Dendritic cell treated with granulocyte-macrophage colony-stimulating factor and Interleukin-4, amounts not matched to agents 40 ng/mL and 50 ng/mL, for 4 days (primary cell): Measurements from ENCODE around the gene ZDHHC13.

Experiments
- H3K27ac Mint-ChIP-seq: one replicate; pipeline ENCODE4 v1.8.0; 2022; ENCODE audit warnings: mild to moderate bottlenecking, mixed read lengths
- H3K27me3 Mint-ChIP-seq: one replicate; pipeline ENCODE4 v1.8.0; 2022; ENCODE audit warnings: mild to moderate bottlenecking, mixed read lengths
- H3K36me3 Mint-ChIP-seq: one replicate; pipeline ENCODE4 v1.8.0; 2022; ENCODE audit warnings: low read depth, mixed read lengths
- H3K4me1 Mint-ChIP-seq: one replicate; pipeline ENCODE4 v1.8.0; 2022; ENCODE audit warnings: low read depth, mixed read lengths
- H3K4me3 Mint-ChIP-seq: one replicate; pipeline ENCODE4 v1.8.0; 2022; ENCODE audit warnings: mild to moderate bottlenecking, moderate library complexity, mixed read lengths
- H3K9me3 Mint-ChIP-seq: one replicate; pipeline ENCODE4 v1.8.0; 2022; ENCODE audit warnings: mixed read lengths
- intact Hi-C: fragments of 100-400 bp; cut with micrococcal nuclease; formaldehyde crosslinking; loops from one replicate; pipeline ENCODE4 v1.15.0; 2022

ZDHHC13 gene

GRCh38 chr11:19164230-19164855, 47.4 kb downstream of the ZDHHC13 start:
- no peaks in the 10 kb centered on the region for H3K27me3 Mint-ChIP-seq
- H3K4me3 Mint-ChIP-seq = no peak overlapping the region
- H3K9me3 Mint-ChIP-seq = no peaks in the 10 kb centered on the region
- H3K4me1 Mint-ChIP-seq = peaks cover 22% of the 10 kb centered on the region
- peaks cover 61% of the 10 kb centered on the region for H3K36me3 Mint-ChIP-seq
- intact Hi-C loops = no loop called here
- no peak overlapping the region for H3K27ac Mint-ChIP-seq

DNA sequence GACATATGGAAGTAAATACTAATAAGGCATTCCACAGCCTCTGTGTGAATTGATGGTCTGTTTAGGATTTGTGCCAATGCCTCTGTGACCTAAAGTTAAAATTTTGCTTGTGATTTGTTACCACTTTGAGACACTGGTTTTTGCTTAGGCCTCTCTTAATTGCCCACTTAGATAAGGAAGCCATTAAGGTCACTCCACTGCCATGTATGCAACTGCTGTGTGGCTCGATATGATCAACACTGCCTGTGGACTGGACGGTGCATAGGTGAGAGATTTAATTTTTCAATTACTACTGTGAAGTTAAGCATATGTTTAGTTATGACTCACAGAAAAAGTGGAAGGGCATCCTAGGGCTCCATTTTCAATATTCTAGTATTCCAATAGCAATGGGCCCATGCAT, 47.9 kb downstream of the ZDHHC13 start:
- Mint-ChIP-seq H3K9me3 (no peaks in the 10 kb centered on the region), H3K36me3 (peaks cover 55% of the 10 kb centered on the region), H3K27me3 (no peaks in the 10 kb centered on the region), H3K27ac (no peak overlapping the region), H3K4me1 (peaks cover 22% of the 10 kb centered on the region), H3K4me3 (no peak overlapping the region)
- intact Hi-C loops = no loop called here

DNA sequence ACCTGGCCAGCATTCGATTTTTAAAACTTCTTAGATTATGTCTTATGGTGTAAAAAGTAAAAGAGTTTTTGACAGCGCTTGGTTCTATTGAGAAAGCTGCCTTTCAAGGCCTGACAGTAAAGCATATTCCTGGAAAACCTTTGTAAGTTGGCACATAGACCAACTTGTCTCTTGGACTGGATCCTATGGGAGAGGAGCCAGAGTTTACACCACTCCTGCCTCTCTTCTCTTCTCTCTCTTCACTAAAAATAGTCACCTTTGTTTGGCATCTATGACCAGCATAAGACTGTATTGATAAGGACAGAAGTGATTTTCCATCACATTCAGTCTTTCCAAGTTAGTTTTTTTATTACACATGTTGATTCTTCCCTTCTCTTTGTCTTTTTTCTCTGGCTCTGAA, 51.1 kb downstream of the ZDHHC13 start:
- intact Hi-C loops = no loop called here
- Mint-ChIP-seq H3K4me3 (no peak overlapping the region), H3K9me3 (no peaks in the 10 kb centered on the region), H3K4me1 (peaks cover 18% of the 10 kb centered on the region), H3K27ac (no peak overlapping the region), H3K27me3 (no peaks in the 10 kb centered on the region), H3K36me3 (peaks cover 75% of the 10 kb centered on the region)

DNA sequence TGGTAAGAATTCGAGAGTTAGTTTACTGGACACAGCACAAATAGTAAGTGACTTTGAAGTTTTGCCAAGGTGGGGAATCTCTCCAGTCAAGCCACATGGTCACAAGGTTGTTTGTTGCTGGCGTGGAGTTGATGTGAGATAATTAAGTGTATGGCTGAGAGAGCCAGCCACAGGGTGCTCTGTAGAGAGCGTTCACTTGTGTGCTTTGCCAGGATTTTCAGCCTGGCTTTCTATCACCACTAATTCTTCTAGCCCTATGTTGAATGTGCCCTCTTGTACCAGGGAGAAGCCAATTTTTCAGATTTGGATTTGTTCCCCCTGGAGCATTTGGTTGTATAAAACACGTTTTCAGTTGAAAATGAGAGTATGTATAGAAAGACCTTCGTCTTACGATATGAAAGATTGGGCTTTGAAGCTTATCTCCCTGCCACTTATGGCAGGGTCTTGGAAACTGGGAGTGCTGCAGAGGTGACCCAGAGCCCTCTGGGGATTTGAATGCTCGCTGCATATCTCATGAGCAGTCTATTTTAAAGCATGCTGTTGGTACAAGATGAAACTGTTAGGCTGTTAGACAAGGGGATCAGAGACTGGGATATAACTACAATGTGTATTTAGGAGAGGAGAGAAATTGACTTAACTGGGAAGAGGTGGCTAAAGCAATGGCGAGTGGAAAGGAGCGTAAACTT, 56.2 kb downstream of the ZDHHC13 start:
- intact Hi-C loops = no loop called here
- Mint-ChIP-seq H3K9me3 (no peaks in the 10 kb centered on the region), H3K27ac (no peak overlapping the region), H3K4me1 (no peaks in the 10 kb centered on the region), H3K27me3 (no peaks in the 10 kb centered on the region), H3K36me3 (peaks cover 69% of the 10 kb centered on the region), H3K4me3 (no peak overlapping the region)

GRCh38 chr11:19173964-19174638, 57.1 kb downstream of the ZDHHC13 start:
- no peaks in the 10 kb centered on the region for H3K4me1 Mint-ChIP-seq
- no peaks in the 10 kb centered on the region for H3K27me3 Mint-ChIP-seq
- H3K4me3 Mint-ChIP-seq = no peak overlapping the region
- no peak overlapping the region for H3K27ac Mint-ChIP-seq
- intact Hi-C loops = no loop called here
- H3K9me3 Mint-ChIP-seq = no peaks in the 10 kb centered on the region
- H3K36me3 Mint-ChIP-seq = peaks cover 61% of the 10 kb centered on the region

DNA sequence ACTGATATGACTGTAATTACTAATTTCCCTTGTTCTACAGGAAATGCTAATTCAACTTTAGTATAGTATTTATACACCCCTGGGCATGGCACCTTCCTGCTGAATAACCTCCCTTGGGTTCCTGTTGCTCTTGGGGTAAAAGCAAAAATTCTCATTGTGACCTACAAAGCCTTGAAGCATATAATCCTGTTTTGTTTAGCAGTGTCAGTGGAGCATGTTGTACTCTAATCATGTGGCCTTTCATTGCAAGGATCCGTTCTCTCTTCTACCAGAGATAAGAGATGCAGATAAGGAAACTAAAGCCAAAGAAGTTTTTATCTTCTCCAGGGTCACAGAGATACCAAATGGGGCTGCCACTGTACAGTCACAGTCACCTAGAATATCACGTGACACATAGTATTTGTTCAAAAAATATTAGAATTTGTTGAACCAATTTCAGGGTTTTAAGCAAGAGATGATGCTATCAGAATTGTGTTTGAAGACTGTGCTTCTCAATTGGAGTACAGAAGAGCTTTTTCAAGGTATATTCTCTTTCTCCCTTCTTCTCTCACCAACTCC, 59.7 kb downstream of the ZDHHC13 start:
- H3K36me3 Mint-ChIP-seq = peaks cover 48% of the 10 kb centered on the region
- H3K27me3 Mint-ChIP-seq = no peaks in the 10 kb centered on the region
- H3K9me3 Mint-ChIP-seq = no peaks in the 10 kb centered on the region
- peaks cover 6% of the 10 kb centered on the region for H3K4me1 Mint-ChIP-seq
- no peak overlapping the region for H3K27ac Mint-ChIP-seq
- intact Hi-C loops = no loop called here
- no peak overlapping the region for H3K4me3 Mint-ChIP-seq

DNA sequence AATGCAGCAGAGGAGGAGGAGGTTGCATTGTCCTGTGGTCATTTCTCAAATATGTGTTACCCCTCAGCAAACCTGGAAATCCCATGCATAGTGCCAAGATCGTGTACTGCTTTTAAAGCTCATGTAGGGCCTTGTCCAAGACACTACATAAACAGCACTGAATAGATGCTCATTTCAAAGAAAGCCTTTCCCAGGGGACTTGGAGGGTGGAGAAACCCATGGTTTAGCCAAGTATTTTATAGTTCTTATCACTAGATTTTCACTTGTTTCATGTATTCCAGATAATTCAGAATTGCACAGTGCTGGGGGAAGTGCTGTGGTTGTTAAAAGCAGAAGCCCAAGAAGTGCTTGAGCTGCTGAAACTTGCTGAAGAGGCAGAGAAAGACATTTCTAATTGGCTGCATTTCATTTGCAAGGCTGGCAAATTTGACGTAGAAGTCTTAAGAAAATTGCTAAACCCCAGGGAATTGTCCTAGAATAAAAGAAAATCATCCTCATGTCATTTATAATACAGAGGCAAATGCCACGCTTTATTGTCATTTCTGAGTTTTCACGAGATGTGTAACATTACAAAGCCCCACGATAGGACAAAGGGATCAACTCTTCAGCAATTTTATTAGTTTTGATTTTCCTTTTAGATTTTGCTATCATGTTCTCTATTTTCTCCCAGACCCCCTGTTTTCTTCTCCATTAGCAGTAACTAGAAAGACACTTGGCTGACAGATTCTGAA, 64.7 kb downstream of the ZDHHC13 start:
- intact Hi-C loops = no loop called here
- no peaks in the 10 kb centered on the region for H3K9me3 Mint-ChIP-seq
- peaks cover 10% of the 10 kb centered on the region for H3K4me1 Mint-ChIP-seq
- H3K27ac Mint-ChIP-seq = peak overlapping the region; percentile 62
- H3K27me3 Mint-ChIP-seq = no peaks in the 10 kb centered on the region
- no peak overlapping the region for H3K4me3 Mint-ChIP-seq
- peaks cover 4% of the 10 kb centered on the region for H3K36me3 Mint-ChIP-seq

DNA sequence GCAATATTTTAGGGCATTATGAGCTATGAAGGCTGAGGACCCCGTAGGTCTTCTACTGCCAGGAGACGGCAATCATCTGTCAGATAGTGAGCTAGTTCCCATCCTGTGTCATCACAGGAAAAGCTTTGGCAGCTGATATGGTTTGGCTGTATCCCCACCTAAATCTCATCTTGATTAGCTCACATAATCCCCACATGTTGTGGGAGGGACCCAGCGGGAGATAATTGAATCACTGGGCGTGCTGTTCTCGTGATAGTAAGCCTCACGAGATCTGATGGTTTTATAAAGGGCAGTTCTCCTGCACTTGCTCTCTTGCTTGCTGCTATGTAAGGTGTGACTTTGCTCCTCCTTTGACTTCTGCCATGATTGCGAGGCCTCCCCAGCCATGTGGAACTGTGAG, 66.7 kb downstream of the ZDHHC13 start:
- Mint-ChIP-seq H3K4me3 (no peak overlapping the region), H3K27me3 (no peaks in the 10 kb centered on the region), H3K4me1 (peaks cover 10% of the 10 kb centered on the region), H3K36me3 (no peaks in the 10 kb centered on the region), H3K27ac (no peak overlapping the region), H3K9me3 (no peaks in the 10 kb centered on the region)
- intact Hi-C loops = no loop called here

- no peaks in the 10 kb centered on the region for H3K27me3 Mint-ChIP-seq
Observed at GRCh38 chr11:19185036-19185435, 68.1 kb downstream of the ZDHHC13 start.

GRCh38 chr11:19185516-19186052, 68.6 kb downstream of the ZDHHC13 start:
- Mint-ChIP-seq H3K4me1 (peaks cover 10% of the 10 kb centered on the region), H3K9me3 (no peaks in the 10 kb centered on the region), H3K4me3 (no peak overlapping the region), H3K36me3 (no peaks in the 10 kb centered on the region), H3K27me3 (no peaks in the 10 kb centered on the region), H3K27ac (no peak overlapping the region)
- intact Hi-C loops = no loop called here

More at GRCh38 chr11:19185036-19185435, 68.1 kb downstream of the ZDHHC13 start:
- Mint-ChIP-seq H3K36me3 (no peaks in the 10 kb centered on the region), H3K9me3 (no peaks in the 10 kb centered on the region), H3K4me1 (peaks cover 10% of the 10 kb centered on the region), H3K4me3 (no peak overlapping the region), H3K27ac (no peak overlapping the region)
- intact Hi-C loops = no loop called here

DNA sequence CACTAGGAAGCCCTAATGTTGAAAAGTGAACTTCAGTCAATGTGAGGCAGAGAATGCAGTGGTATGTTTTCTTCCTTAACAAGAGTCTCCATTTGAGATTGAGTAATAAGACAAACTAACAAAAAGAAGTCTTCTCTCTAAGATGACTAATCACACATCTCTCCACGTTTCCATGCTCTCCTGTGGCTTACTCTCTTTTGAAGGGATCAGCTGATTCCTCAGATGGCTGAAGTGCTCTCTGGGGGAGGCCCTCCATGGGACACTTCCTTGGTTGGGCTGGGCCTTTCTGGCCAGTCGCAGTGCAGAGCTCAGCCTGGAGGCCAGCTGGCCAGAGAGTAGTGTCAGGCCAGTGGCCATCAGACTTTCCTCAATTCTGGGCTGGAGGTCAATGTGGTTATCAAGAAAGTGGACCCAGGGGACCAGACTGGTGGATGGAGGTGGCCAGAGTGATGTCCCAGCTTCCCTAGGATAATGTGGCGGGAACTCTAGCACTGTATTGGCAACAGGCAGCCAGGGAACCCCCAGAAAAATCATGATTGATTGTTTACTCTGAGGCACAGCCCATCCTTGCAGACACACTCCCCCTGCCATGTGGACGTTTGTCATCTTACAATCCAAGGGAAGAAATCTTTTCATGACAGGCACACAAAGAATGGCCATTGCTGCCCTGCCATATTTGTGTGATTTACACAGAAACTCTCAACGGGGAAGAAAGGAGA, 70.3 kb downstream of the ZDHHC13 start:
- H3K27me3 Mint-ChIP-seq = no peaks in the 10 kb centered on the region
- H3K27ac Mint-ChIP-seq = no peak overlapping the region
- no peaks in the 10 kb centered on the region for H3K36me3 Mint-ChIP-seq
- H3K9me3 Mint-ChIP-seq = no peaks in the 10 kb centered on the region
- H3K4me1 Mint-ChIP-seq = no peaks in the 10 kb centered on the region
- intact Hi-C loops = no loop called here
- H3K4me3 Mint-ChIP-seq = no peak overlapping the region

DNA sequence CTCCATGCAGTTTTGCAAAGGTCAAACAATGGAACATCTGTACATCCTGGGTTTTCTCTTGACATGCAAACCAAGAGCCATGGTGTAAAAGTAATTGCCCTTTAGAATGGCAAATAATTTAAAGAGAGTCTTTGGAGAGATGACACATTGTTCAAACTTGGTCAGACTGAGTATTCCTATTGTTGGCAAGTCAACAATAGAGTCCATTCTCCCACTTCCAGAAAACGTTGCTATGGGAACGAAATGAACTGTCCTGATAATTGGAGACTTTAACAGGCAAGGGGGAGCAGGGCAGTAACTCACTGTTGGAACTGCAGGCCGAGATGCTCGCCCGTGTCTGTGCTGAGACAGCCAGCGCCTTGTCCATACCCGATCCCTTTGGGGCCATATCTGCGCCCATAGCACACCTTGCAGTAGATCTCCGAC, 70.9 kb downstream of the ZDHHC13 start:
- intact Hi-C loops = no loop called here
- Mint-ChIP-seq H3K27ac (no peak overlapping the region), H3K9me3 (no peaks in the 10 kb centered on the region), H3K4me3 (no peak overlapping the region), H3K36me3 (no peaks in the 10 kb centered on the region), H3K27me3 (no peaks in the 10 kb centered on the region), H3K4me1 (no peaks in the 10 kb centered on the region)

- H3K4me1 Mint-ChIP-seq = no peaks in the 10 kb centered on the region
- H3K9me3 Mint-ChIP-seq = no peaks in the 10 kb centered on the region
- H3K36me3 Mint-ChIP-seq = no peaks in the 10 kb centered on the region
- intact Hi-C loops = no loop called here
- H3K4me3 Mint-ChIP-seq = no peak overlapping the region
- H3K27ac Mint-ChIP-seq = no peak overlapping the region
- no peaks in the 10 kb centered on the region for H3K27me3 Mint-ChIP-seq
Observed at GRCh38 chr11:19191530-19192169, 74.7 kb downstream of the ZDHHC13 start.
